Ovary (tissue), 3 donors: Measurements from ENCODE around the gene TNS1.

ENCODE experiments used
- CTCF ChIP-seq, 3 donors: fragments of 450-650 bp in 2 of 3; fragments of 200-600 bp in 1 of 3; IDR thresholded peaks; one replicate each; pipeline versions ENCODE4 v1.5.1 to v1.8.0; 2016 to 2022; ENCODE audit warnings: antibody characterized with exemption in 3 of 3, mild to moderate bottlenecking in 1 of 3
- EP300 ChIP-seq: sonication (generic); formaldehyde crosslinking; IDR thresholded peaks from one replicate; pipeline ENCODE4 v1.6.1; 2017; ENCODE audit warnings: antibody characterized with exemption
- POLR2A ChIP-seq: fragments of 450-650 bp; IDR thresholded peaks from one replicate; pipeline ENCODE4 v1.6.1; 2017; ENCODE audit warnings: antibody characterized with exemption, mild to moderate bottlenecking, moderate library complexity
- donor health status: DM: no; HTN: no; CAD: no.

GRCh38 chr2:217914878-217915277 is 87.9 kb downstream of the TNS1 start:
- TF ChIP-seq CTCF (IDR thresholded peaks at IDR 0.05): no peak
- no peak for TF ChIP-seq POLR2A
- no peak for TF ChIP-seq EP300
